IMR-90 (cell line): ENCODE results near the gene EXT2. TPM values are rescaled to one million over a fixed set of nuclear protein-coding genes. Genes with fewer than 3 reads are reported as not detected.

Experiments used
- ATAC-seq: fragments of 200-7000 bp; cut with Tn5 transposase; 2 replicates; pipeline ENCODE4 v1.9.1; 2020; ENCODE audit warnings: low read depth, mild to moderate bottlenecking, moderate library complexity
- BruUV-seq: library from RNA; stranded (reverse); fragments of 400-500 nt; replicated peaks from 2 replicates; lab custom pipeline; 2021; lab: Mats Ljungman, UMichigan
- CTCF ChIA-PET: fragments of 300-600 bp; formaldehyde crosslinking; extraction: SDS; loops from one replicate; lab custom pipeline; 2021; ENCODE audit warnings: antibody characterized with exemption; lab: Yijun Ruan, JAX
- POLR2A ChIA-PET: fragments of 300-600 bp; sonication (Branson Sonifier 250); formaldehyde crosslinking; loops from one replicate; lab custom pipeline; 2022; ENCODE audit warnings: antibody characterized with exemption; ENCODE audit not compliant: unreplicated experiment; lab: Charles Lee
- DNase-seq: peaks from one replicate; pipeline ENCODE4 v3.0.0; 2013
- H2AFZ ChIP-seq: replicated peaks from 2 replicates; pipeline ENCODE3; 2013; ENCODE audit warnings: low read length, mild to moderate bottlenecking; ENCODE audit not compliant: poor library complexity
- H2AK5ac ChIP-seq: 2 replicates; pipeline ENCODE4 v1.6.1; 2013; ENCODE audit warnings: low read depth, low read length, inconsistent platforms
- H2AK9ac ChIP-seq: replicated peaks from 2 replicates; pipeline ENCODE3; 2013; ENCODE audit warnings: mild to moderate bottlenecking, low read depth, low read length, moderate library complexity; ENCODE audit not compliant: poor library complexity
- H2BK120ac ChIP-seq: 2 replicates; pipeline ENCODE4 v1.6.1; 2013; ENCODE audit warnings: low read depth, low read length, inconsistent platforms
- H2BK15ac ChIP-seq: 3 replicates; pipeline ENCODE4 v1.6.1; 2013; ENCODE audit warnings: low read depth, low read length, inconsistent platforms
- H2BK20ac ChIP-seq: 2 replicates; pipeline ENCODE4 v1.6.1; 2013; ENCODE audit warnings: low read depth, mild to moderate bottlenecking, inconsistent platforms, low read length, moderate library complexity
- H2BK5ac ChIP-seq: 2 replicates; pipeline ENCODE4 v1.6.1; 2013; ENCODE audit warnings: mild to moderate bottlenecking, low read depth, low read length, inconsistent platforms; ENCODE audit not compliant: poor library complexity, severe bottlenecking
- H3K14ac ChIP-seq: replicated peaks from 2 replicates; pipeline ENCODE4 v1.6.1; 2013; ENCODE audit warnings: low read depth, low read length, inconsistent platforms
- H3K18ac ChIP-seq: 2 replicates; pipeline ENCODE4 v1.6.1; 2013; ENCODE audit warnings: low read depth, low read length, control low read depth
- H3K23ac ChIP-seq: 2 replicates; pipeline ENCODE4 v1.6.1; 2013; ENCODE audit warnings: low read depth, low read length, inconsistent platforms
- H3K27ac ChIP-seq: 2 replicates; pipeline ENCODE4 v1.5.1; 2013; ENCODE audit warnings: mild to moderate bottlenecking, control low read depth, low read length; ENCODE audit not compliant: insufficient read depth
- H3K27me3 ChIP-seq: 2 replicates; pipeline ENCODE4 v1.6.1; 2013; ENCODE audit warnings: low read length; ENCODE audit not compliant: control insufficient read depth, insufficient read depth
- H3K36me3 ChIP-seq: 2 replicates; pipeline ENCODE4 v1.6.1; 2013; ENCODE audit warnings: low read length, mixed read lengths; ENCODE audit not compliant: control insufficient read depth, insufficient read depth
- H3K4ac ChIP-seq: 2 replicates; pipeline ENCODE4 v1.6.1; 2013; ENCODE audit warnings: low read depth, low read length, inconsistent platforms
- H3K4me1 ChIP-seq: 2 replicates; pipeline ENCODE4 v1.6.1; 2013; ENCODE audit warnings: low read length, mixed read lengths; ENCODE audit not compliant: control insufficient read depth, insufficient read depth
- H3K4me2 ChIP-seq: 2 replicates; pipeline ENCODE4 v1.6.1; 2013; ENCODE audit warnings: low read depth, mild to moderate bottlenecking, control low read depth, low read length, moderate library complexity
- H3K4me3 ChIP-seq: 2 replicates; pipeline ENCODE4 v1.5.1; 2013; ENCODE audit warnings: low read depth, mild to moderate bottlenecking, control low read depth, low read length, moderate library complexity; ENCODE audit not compliant: insufficient read depth
- H3K56ac ChIP-seq: 2 replicates; pipeline ENCODE4 v1.6.1; 2013; ENCODE audit warnings: low read length, inconsistent platforms; ENCODE audit not compliant: insufficient read depth; ENCODE audit errors: extremely low read depth
- H3K79me1 ChIP-seq, 2 experiments: 2 replicates each; pipeline ENCODE4 v1.6.1; 2013; ENCODE audit warnings: low read length in 2 of 2, inconsistent platforms in 1 of 2, low read depth in 1 of 2
- H3K9ac ChIP-seq: 2 replicates; pipeline ENCODE4 v1.6.1; 2013; ENCODE audit warnings: low read depth, low read length, control low read depth
- H3K9me1 ChIP-seq: 2 replicates; pipeline ENCODE4 v1.6.1; 2013; ENCODE audit warnings: low read length, inconsistent platforms; ENCODE audit not compliant: insufficient read depth
- H3K9me3 ChIP-seq: 2 replicates; pipeline ENCODE4 v1.6.1; 2013; ENCODE audit warnings: low read length; ENCODE audit not compliant: control insufficient read depth, insufficient read depth
- H4K20me1 ChIP-seq: 2 replicates; pipeline ENCODE4 v1.6.1; 2013; ENCODE audit warnings: low read length, inconsistent platforms; ENCODE audit not compliant: insufficient read depth
- H4K5ac ChIP-seq: 2 replicates; pipeline ENCODE4 v1.6.1; 2013; ENCODE audit warnings: mild to moderate bottlenecking, low read depth, low read length, control low read depth
- H4K8ac ChIP-seq, 2 experiments: 2 replicates each; pipeline ENCODE4 v1.6.1; 2013; ENCODE audit warnings: low read depth in 2 of 2, low read length in 2 of 2, control low read depth in 1 of 2, inconsistent platforms in 1 of 2
- H4K91ac ChIP-seq: 2 replicates; pipeline ENCODE4 v1.6.1; 2013; ENCODE audit warnings: low read depth, low read length, inconsistent platforms; ENCODE audit not compliant: insufficient read depth
- CEBPB ChIP-seq: IDR thresholded peaks from 2 replicates; pipeline ENCODE4 v1.6.1; 2012; ENCODE audit warnings: low read depth, low read length, improper control_type of control experiment
- CHD1 ChIP-seq: IDR thresholded peaks from 2 replicates; pipeline ENCODE4 v1.6.1; 2012; ENCODE audit warnings: low read depth, low read length, improper control_type of control experiment
- FOS ChIP-seq: fragments of 150-350 bp; IDR thresholded peaks from 2 replicates; pipeline ENCODE4 v1.6.1; 2016; ENCODE audit warnings: low read depth, low read length
- MXI1 ChIP-seq: IDR thresholded peaks from 2 replicates; pipeline ENCODE4 v1.6.1; 2012; ENCODE audit warnings: low read depth, mild to moderate bottlenecking, low read length, moderate library complexity, borderline replicate concordance
- POLR2A ChIP-seq: IDR thresholded peaks from 2 replicates; pipeline ENCODE4 v1.6.1; 2012; ENCODE audit warnings: mild to moderate bottlenecking, low read depth, low read length
- RAD21 ChIP-seq: IDR thresholded peaks from 2 replicates; pipeline ENCODE4 v1.6.1; 2012; ENCODE audit warnings: low read length, improper control_type of control experiment
- RCOR1 ChIP-seq: IDR thresholded peaks from 2 replicates; pipeline ENCODE4 v1.6.1; 2012; ENCODE audit warnings: mild to moderate bottlenecking, low read length, improper control_type of control experiment; ENCODE audit not compliant: insufficient replicate concordance
- WGBS, 2 experiments: methylation state at CpG; one replicate each; pipeline versions ENCODE4 v1.1.5 to v1.1.7; 2013; ENCODE audit warnings: missing lambda C conversion rate in 2 of 2; ENCODE audit not compliant: insufficient read length in 1 of 2; ENCODE audit errors: extremely low coverage in 2 of 2; 5-methylcytosine and 5-hydroxymethylcytosine counted together
- dilution Hi-C: fragments of 300-500 bp; cut with HindIII; formaldehyde crosslinking; loops from one replicate; pipeline ENCODE4 v1.14.3; 2018; ENCODE audit warnings: low sequenced_read_pairs; ENCODE audit not compliant: unreplicated experiment
- in situ Hi-C: fragments of 300-500 bp; cut with MboI; formaldehyde crosslinking; loops from 3 replicates; pipeline ENCODE4 v1.14.3; 2019; ENCODE audit warnings: low sequenced_read_pairs, inconsistent platforms, mixed read lengths
- intact Hi-C: fragments of 100-400 bp; cut with micrococcal nuclease; formaldehyde crosslinking; loops from 2 replicates; pipeline ENCODE4 v1.10.0; 2022
- polyA plus RNA-seq, 3 experiments: library from polyadenylated mRNA; depleted of rRNA; stranded (reverse); fragments of >200 nt; gene quantifications; 2 replicates each; pipeline ENCODE4 v1.2.3, GENCODE V29; 2012; ENCODE audit warnings: low replicate concordance in 1 of 3
- total RNA-seq: library from RNA; depleted of rRNA; stranded (reverse); fragments of >200 nt; gene quantifications from 2 replicates; pipeline ENCODE4 v1.2.3, GENCODE V29; 2012
- TF ChIP-seq, protein P1 (sequence below): conservative IDR thresholded peaks from 2 replicates; pipeline ENCODE4 v1.5.1; 2012; ENCODE audit warnings: mild to moderate bottlenecking, low read depth, low read length, improper control_type of control experiment
- TF ChIP-seq, protein P2 (sequence below): fragments of 150-350 bp; IDR thresholded peaks from 2 replicates; pipeline ENCODE4 v1.6.1; 2016; ENCODE audit warnings: low read depth, mild to moderate bottlenecking, low read length, moderate library complexity, borderline replicate concordance

The EXT2 gene
- total and polyA plus RNA-seq, 2 of the 4 experiments (the other 2 are of a cell fraction) = 75.0 to 85.3 TPM

DNA sequence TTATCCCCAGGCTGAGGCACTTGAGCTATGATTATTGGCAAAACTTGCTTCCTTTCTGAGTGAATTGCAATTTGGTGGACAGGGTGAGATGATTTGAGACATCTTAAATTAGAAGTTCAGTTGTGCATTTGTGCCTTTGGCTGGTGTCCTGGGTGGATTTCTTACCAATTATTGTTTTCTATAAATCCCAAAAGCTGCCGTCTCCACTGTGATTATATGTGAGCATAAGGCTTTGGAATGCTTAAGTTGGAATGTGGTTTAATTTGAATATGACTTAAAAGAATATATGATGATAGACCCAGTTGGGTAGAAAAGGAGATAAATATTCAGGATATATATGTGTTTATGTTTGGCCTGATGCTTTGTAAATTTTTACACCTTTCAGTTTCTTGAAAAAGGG lies 70.0 kb downstream of the EXT2 start:
- BruUV-seq = no TSS peak

More for the DNA sequence above, 70.0 kb downstream of the EXT2 start:
- POLR2A ChIA-PET = no interaction called here
- H2BK120ac ChIP-seq = no peak overlapping the region
- intact Hi-C loops = no loop called here
- H3K56ac ChIP-seq = no peak overlapping the region
- no CpG with 5 or more reads among the region's 1 CpG for WGBS, 2 experiments
- no peak overlapping the region for H3K4me2 ChIP-seq
- H2AK5ac ChIP-seq = no peak overlapping the region
- H3K4me3 ChIP-seq = no peak overlapping the region
- H3K27me3 ChIP-seq = no peaks in the 10 kb centered on the region
- ATAC-seq (no peak), DNase-seq (no peak)
- H3K14ac ChIP-seq = no peak overlapping the region
- H3K27ac ChIP-seq = no peak overlapping the region
- H4K8ac ChIP-seq = no peak overlapping the region
- dilution Hi-C loops = no loop called here
- H3K23ac ChIP-seq = no peak overlapping the region
- H3K4me1 ChIP-seq = no peaks in the 10 kb centered on the region
- H4K20me1 ChIP-seq = no peaks in the 10 kb centered on the region; the same call in 1 of the 2 replicates
- H3K9ac ChIP-seq = no peak overlapping the region
- H3K9me3 ChIP-seq = no peaks in the 10 kb centered on the region
- H3K4ac ChIP-seq = no peak overlapping the region
- no peak overlapping the region for H4K5ac ChIP-seq
- no peak overlapping the region for H2AK9ac ChIP-seq
- no peak overlapping the region for H2BK5ac ChIP-seq
- H3K9me1 ChIP-seq = no peaks in the 10 kb centered on the region
- no peak overlapping the region for H4K91ac ChIP-seq
- H2BK20ac ChIP-seq = no peak overlapping the region
- H2BK15ac ChIP-seq = no peak overlapping the region
- CTCF ChIA-PET = interaction anchor here (1.1 to 1.5 kb wide), 2 partner anchors 14 to 21 kb away, joined by 4 to 8 read pairs; no protein-coding TSS in a partner anchor
- peaks cover 0 to under 1% of the 10 kb centered on the region in 2 experiments; a peak in 1 of 4 replicates for H3K79me1 ChIP-seq
- H2AFZ ChIP-seq = no peak overlapping the region
- in situ Hi-C loops = no loop called here
- H3K36me3 ChIP-seq = no peaks in the 10 kb centered on the region
- TF ChIP-seq POLR2A = no peak
- no peak for TF ChIP-seq FOS
- no peak for TF ChIP-seq CHD1
- no peak for TF ChIP-seq MXI1
- TF ChIP-seq CEBPB = no peak
- no peak for TF ChIP-seq RCOR1
- TF ChIP-seq, protein P1, sequence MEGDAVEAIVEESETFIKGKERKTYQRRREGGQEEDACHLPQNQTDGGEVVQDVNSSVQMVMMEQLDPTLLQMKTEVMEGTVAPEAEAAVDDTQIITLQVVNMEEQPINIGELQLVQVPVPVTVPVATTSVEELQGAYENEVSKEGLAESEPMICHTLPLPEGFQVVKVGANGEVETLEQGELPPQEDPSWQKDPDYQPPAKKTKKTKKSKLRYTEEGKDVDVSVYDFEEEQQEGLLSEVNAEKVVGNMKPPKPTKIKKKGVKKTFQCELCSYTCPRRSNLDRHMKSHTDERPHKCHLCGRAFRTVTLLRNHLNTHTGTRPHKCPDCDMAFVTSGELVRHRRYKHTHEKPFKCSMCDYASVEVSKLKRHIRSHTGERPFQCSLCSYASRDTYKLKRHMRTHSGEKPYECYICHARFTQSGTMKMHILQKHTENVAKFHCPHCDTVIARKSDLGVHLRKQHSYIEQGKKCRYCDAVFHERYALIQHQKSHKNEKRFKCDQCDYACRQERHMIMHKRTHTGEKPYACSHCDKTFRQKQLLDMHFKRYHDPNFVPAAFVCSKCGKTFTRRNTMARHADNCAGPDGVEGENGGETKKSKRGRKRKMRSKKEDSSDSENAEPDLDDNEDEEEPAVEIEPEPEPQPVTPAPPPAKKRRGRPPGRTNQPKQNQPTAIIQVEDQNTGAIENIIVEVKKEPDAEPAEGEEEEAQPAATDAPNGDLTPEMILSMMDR = no peak
- TF ChIP-seq RAD21 = no peak
- TF ChIP-seq, protein P2, sequence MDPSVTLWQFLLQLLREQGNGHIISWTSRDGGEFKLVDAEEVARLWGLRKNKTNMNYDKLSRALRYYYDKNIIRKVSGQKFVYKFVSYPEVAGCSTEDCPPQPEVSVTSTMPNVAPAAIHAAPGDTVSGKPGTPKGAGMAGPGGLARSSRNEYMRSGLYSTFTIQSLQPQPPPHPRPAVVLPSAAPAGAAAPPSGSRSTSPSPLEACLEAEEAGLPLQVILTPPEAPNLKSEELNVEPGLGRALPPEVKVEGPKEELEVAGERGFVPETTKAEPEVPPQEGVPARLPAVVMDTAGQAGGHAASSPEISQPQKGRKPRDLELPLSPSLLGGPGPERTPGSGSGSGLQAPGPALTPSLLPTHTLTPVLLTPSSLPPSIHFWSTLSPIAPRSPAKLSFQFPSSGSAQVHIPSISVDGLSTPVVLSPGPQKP = no peak
- no peak overlapping the region for H3K18ac ChIP-seq
